Measurements from ENCODE around the gene IP6K3.

DNA sequence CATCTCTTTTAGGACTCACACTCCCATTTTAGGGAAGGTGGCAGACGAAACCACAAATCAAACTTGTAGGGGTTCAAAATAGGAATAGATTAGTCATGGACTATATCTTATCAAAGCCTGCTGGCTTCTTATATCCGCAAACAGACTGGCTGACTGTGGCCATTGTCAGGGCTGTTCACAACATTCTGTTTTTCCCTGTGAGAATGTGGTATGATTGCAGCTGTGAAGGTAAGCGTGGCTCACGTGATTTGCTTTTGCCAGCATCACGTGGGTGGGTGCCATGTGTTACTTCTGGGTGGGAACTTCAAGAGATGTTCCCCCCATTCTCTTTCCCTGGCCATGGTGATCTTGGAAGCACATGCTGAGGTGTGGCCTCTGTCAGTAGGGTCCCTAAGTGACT lies 5.9 kb downstream of the IP6K3 start:
- no peak for TF ChIP-seq EZH2 (IDR thresholded peaks at IDR 0.05)
- no peak for TF ChIP-seq POLR2AphosphoS5 (IDR thresholded peaks at IDR 0.05; ENCODE audit: borderline replicate concordance, low read depth, low read length)
